CD4-positive, alpha-beta T cell (primary cell): ENCODE data around the gene CELSR2. TPM values are rescaled to one million over a fixed set of nuclear protein-coding genes. Genes with fewer than 3 reads are reported as not detected.

ENCODE experiments used
- ATAC-seq: fragments of 200-7000 bp; cut with Tn5 transposase; one replicate; pipeline ENCODE4 v1.10.0; 2022; ENCODE audit warnings: mild to moderate bottlenecking; ENCODE audit not compliant: poor library complexity
- CTCF ChIA-PET: fragments of 350-600 bp; sonication (Branson Sonifier 250); formaldehyde crosslinking; loops from one replicate; lab custom pipeline; 2021; ENCODE audit warnings: antibody characterized with exemption, inconsistent platforms; lab: Charles Lee
- POLR2A ChIA-PET: fragments of 350-600 bp; sonication (Branson Sonifier 250); formaldehyde crosslinking; loops from one replicate; lab custom pipeline; 2021; ENCODE audit warnings: antibody characterized with exemption, inconsistent platforms; lab: Charles Lee
- DNase-seq, 14 experiments: peaks; one replicate each; pipeline ENCODE4 v3.0.0-alpha.2; 2013 to 2020; ENCODE audit warnings: mixed read lengths in 2 of 14
- H3K27ac ChIP-seq, 2 donors: one replicate each; pipeline versions ENCODE4 v1.5.1 to v1.7.0; 2013; ENCODE audit warnings: low read length in 2 of 2, low read depth in 1 of 2, mild to moderate bottlenecking in 1 of 2
- H3K27me3 ChIP-seq, 2 experiments: 1 replicate in 1 of 2; 2 replicates in 1 of 2; pipeline versions ENCODE4 v1.6.1 to v1.7.0; 2013; ENCODE audit warnings: low read length in 2 of 2, control low read depth in 1 of 2, mild to moderate bottlenecking in 1 of 2, moderate library complexity in 1 of 2; ENCODE audit not compliant: insufficient read depth in 2 of 2, control insufficient read depth in 1 of 2
- H3K36me3 ChIP-seq: one replicate; pipeline ENCODE4 v1.6.1; 2013; ENCODE audit warnings: low read length, control low read depth; ENCODE audit not compliant: insufficient read depth
- H3K4me1 ChIP-seq: one replicate; pipeline ENCODE4 v1.6.1; 2013; ENCODE audit warnings: low read length, control low read depth; ENCODE audit not compliant: insufficient read depth
- H3K4me3 ChIP-seq: one replicate; pipeline ENCODE4 v1.5.1; 2013; ENCODE audit warnings: mild to moderate bottlenecking, low read length, moderate library complexity
- H3K9me3 ChIP-seq, 2 experiments: 1 replicate in 1 of 2; 2 replicates in 1 of 2; pipeline versions ENCODE4 v1.6.1 to v1.7.0; 2013; ENCODE audit warnings: low read length in 2 of 2, mild to moderate bottlenecking in 2 of 2, control low read depth in 1 of 2, moderate library complexity in 1 of 2; ENCODE audit not compliant: control insufficient read depth in 1 of 2, insufficient read depth in 1 of 2
- H3K27ac Mint-ChIP-seq: one replicate; pipeline ENCODE4 v1.8.0; 2020; ENCODE audit warnings: mixed read lengths
- H3K27me3 Mint-ChIP-seq: one replicate; pipeline ENCODE4 v1.8.0; 2021; ENCODE audit warnings: mixed read lengths
- H3K36me3 Mint-ChIP-seq: one replicate; pipeline ENCODE4 v1.8.0; 2021; ENCODE audit warnings: low read depth, mixed read lengths
- H3K4me1 Mint-ChIP-seq: one replicate; pipeline ENCODE4 v1.8.0; 2021; ENCODE audit warnings: low read depth, mixed read lengths
- H3K4me3 Mint-ChIP-seq: one replicate; pipeline ENCODE4 v1.8.0; 2020; ENCODE audit warnings: mild to moderate bottlenecking, mixed read lengths
- H3K9me3 Mint-ChIP-seq: one replicate; pipeline ENCODE4 v1.8.0; 2020; ENCODE audit warnings: mixed read lengths
- CTCF ChIP-seq: fragments of 200-600 bp; IDR thresholded peaks from one replicate; pipeline ENCODE4 v1.8.0; 2022; ENCODE audit warnings: antibody characterized with exemption, mild to moderate bottlenecking
- intact Hi-C, 2 experiments: fragments of 100-400 bp; cut with DNase I in 1 of 2; cut with micrococcal nuclease in 1 of 2; formaldehyde crosslinking; loops; one replicate each; pipeline versions ENCODE4 v1.15.1 to v1.9.0; 2023 to 2025; cut with DNase I, micrococcal nuclease
- total RNA-seq, 174 experiments: library from RNA in 2 of 174; stranded (reverse) in 2 of 174; gene quantifications; one replicate each; pipeline ENCODE4 v1.2.3 and lab custom pipeline; 2021 to 2026

Gene CELSR2
- total RNA-seq, 2 experiments from 2014 or later: 3.6 TPM

DNA sequence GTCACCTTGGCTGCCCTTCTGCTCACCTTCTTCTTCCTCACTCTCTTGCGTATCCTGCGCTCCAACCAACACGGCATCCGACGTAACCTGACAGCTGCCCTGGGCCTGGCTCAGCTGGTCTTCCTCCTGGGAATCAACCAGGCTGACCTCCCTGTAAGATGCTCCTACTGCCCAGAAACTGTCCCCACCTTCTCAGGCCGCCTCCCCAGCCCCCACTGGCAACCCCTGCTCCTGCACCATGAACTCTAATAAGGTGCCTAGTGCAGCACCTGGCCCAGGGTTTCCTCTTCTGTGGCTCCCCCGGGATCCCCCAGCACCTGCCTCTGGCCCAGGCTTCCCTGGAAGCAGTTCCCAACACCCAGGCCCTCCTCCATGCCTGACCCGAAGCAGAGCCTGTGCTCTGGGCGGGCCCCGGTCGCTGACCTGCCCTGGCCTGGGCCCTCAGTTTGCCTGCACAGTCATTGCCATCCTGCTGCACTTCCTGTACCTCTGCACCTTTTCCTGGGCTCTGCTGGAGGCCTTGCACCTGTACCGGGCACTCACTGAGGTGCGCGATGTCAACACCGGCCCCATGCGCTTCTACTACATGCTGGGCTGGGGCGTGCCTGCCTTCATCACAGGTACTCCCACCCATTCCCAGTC, 20.8 kb downstream of the CELSR2 start:
- no peaks in the 10 kb centered on the region for H3K27me3 Mint-ChIP-seq
- intact Hi-C loops: no loop called here
- DNase-seq (no peak), ATAC-seq (no peak)
- Histone ChIP-seq H3K4me1 (no peaks in the 10 kb centered on the region), H3K27me3 (no peaks in the 10 kb centered on the region), H3K4me3 (no peak overlapping the region), H3K27ac (no peak overlapping the region), H3K9me3 (no peaks in the 10 kb centered on the region), H3K36me3 (no peaks in the 10 kb centered on the region)
- no peaks in the 10 kb centered on the region for H3K36me3 Mint-ChIP-seq
- ChIA-PET POLR2A (no interaction called here), CTCF (interaction anchor here (1.0 kb wide), 1 partner anchor 8 kb away, joined by 3 read pairs; no protein-coding TSS in a partner anchor)
- no peaks in the 10 kb centered on the region for H3K9me3 Mint-ChIP-seq
- TF ChIP-seq CTCF: no peak
- H3K4me3 Mint-ChIP-seq: no peak overlapping the region
- no peak overlapping the region for H3K27ac Mint-ChIP-seq
- H3K4me1 Mint-ChIP-seq: no peaks in the 10 kb centered on the region

DNA sequence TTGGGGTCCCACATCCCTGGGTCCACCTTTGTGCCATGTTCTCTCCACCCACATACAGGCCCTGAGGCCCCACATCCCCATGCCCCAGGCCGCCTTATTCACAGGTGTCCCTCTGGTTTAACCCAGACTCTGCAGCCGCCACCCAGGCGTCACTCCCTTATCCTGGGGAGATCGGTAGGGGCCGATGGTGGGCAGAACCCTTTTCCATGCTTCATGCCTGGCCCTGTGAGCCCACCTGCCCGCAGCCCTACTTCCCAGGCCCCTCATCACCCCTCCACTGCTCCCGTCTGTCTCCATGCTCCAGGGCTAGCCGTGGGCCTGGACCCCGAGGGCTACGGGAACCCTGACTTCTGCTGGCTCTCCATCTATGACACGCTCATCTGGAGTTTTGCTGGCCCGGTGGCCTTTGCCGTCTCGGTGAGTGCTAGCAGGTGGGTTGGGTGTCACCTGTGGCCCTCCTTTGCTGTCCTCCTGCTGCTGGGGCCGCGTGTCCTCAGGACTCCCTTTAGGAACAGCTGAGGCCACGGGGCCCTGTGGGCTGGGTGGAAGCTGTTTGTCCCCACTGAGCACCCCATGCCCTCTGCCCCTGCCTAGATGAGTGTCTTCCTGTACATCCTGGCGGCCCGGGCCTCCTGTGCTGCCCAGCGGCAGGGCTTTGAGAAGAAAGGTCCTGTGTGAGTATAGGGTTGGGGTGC, 21.4 kb downstream of the CELSR2 start:
- no peaks in the 10 kb centered on the region for H3K36me3 ChIP-seq
- no peaks in the 10 kb centered on the region for H3K27me3 ChIP-seq
- TF ChIP-seq CTCF: no peak
- ChIA-PET CTCF (no interaction called here), POLR2A (no interaction called here)
- no peak overlapping the region for H3K4me3 Mint-ChIP-seq
- H3K27ac ChIP-seq: no peak overlapping the region
- no peaks in the 10 kb centered on the region for H3K4me1 Mint-ChIP-seq
- ATAC-seq (no peak), DNase-seq (no peak)
- intact Hi-C loops: no loop called here
- H3K36me3 Mint-ChIP-seq: no peaks in the 10 kb centered on the region
- H3K9me3 Mint-ChIP-seq: no peaks in the 10 kb centered on the region
- no peaks in the 10 kb centered on the region for H3K9me3 ChIP-seq
- H3K27ac Mint-ChIP-seq: no peak overlapping the region
- no peaks in the 10 kb centered on the region for H3K27me3 Mint-ChIP-seq
- H3K4me1 ChIP-seq: no peaks in the 10 kb centered on the region
- H3K4me3 ChIP-seq: no peak overlapping the region

- intact Hi-C loops: no loop called here
- CTCF ChIA-PET: no interaction called here
- Histone ChIP-seq H3K9me3 (no peaks in the 10 kb centered on the region), H3K27me3 (no peaks in the 10 kb centered on the region), H3K27ac (no peak overlapping the region), H3K4me3 (no peak overlapping the region), H3K4me1 (no peaks in the 10 kb centered on the region), H3K36me3 (no peaks in the 10 kb centered on the region)
- H3K4me1 Mint-ChIP-seq: no peaks in the 10 kb centered on the region
- no peak overlapping the region for H3K4me3 Mint-ChIP-seq
- H3K27me3 Mint-ChIP-seq: no peaks in the 10 kb centered on the region
- no peaks in the 10 kb centered on the region for H3K36me3 Mint-ChIP-seq
- DNase-seq (no peak), ATAC-seq (no peak)
- H3K27ac Mint-ChIP-seq: no peak overlapping the region
- TF ChIP-seq CTCF: no peak
- H3K9me3 Mint-ChIP-seq: no peaks in the 10 kb centered on the region
- POLR2A ChIA-PET: no interaction called here
Observed at GRCh38 chr1:109271458-109271857, 22.1 kb downstream of the CELSR2 start.
